Measurements from ENCODE around the gene GALNT2.

GRCh38 chr1:230210981-230211336 is 143.9 kb downstream of the GALNT2 start:
- no peak for TF ChIP-seq ILF3 (IDR thresholded peaks at IDR 0.05; ENCODE audit: borderline replicate concordance)
- no peak for TF ChIP-seq TFAM (CRISPR knock-in tag; conservative IDR thresholded peaks at IDR 0.05)
- no peak for TF ChIP-seq TAL1 (IDR thresholded peaks at IDR 0.05)
- no peak for TF ChIP-seq POLR2A (conservative IDR thresholded peaks at IDR 0.05)
- no peak for TF ChIP-seq ZBTB7A (IDR thresholded peaks at IDR 0.05; ENCODE audit: borderline replicate concordance, control insufficient read depth, low read depth, low read length)
- no peak for TF ChIP-seq PHF8 (IDR thresholded peaks at IDR 0.05; ENCODE audit: borderline replicate concordance, low read length)
- no peak for TF ChIP-seq EZH2 (IDR thresholded peaks at IDR 0.05; ENCODE audit: borderline replicate concordance, low read depth, low read length)
- TF ChIP-seq ZNF124 (CRISPR knock-in tag; IDR thresholded peaks at IDR 0.05) = no peak
- no peak for TF ChIP-seq EGR1 (conservative IDR thresholded peaks at IDR 0.05)
- no peak for TF ChIP-seq ZZZ3 (IDR thresholded peaks at IDR 0.05)

All from K562 (cell line).